ENCODE results near the gene ERICH3.

The ERICH3 gene

DNA sequence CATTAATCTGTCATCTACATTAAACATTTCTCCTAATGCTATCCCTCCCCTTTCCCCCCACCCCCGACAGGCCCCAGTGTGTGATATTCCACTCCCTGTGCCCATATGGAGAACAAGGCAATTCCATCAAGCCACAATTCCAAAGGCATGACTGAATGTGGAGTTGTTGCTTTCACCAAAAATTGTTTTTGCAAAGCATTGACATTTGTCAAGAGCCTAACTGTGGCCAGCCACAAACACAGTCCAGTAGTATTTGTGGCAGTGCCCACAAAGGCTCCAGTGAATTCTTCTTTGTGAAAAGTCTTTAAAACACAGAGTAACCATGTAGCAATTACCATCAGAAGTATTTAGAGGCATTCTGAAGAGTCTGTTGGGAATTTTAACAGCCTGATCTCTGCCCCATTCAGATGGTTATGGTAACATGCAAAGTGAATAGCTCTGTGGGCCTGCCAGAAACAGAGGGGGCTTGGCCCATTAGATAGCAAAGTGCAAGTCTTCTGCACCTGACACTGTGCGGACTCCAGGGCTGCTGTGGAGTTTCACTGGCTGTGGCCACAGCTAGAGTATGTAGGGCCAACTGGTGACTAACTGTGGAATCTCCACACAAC, 149.6 kb downstream of the ERICH3 start:
- TF ChIP-seq, protein P1, sequence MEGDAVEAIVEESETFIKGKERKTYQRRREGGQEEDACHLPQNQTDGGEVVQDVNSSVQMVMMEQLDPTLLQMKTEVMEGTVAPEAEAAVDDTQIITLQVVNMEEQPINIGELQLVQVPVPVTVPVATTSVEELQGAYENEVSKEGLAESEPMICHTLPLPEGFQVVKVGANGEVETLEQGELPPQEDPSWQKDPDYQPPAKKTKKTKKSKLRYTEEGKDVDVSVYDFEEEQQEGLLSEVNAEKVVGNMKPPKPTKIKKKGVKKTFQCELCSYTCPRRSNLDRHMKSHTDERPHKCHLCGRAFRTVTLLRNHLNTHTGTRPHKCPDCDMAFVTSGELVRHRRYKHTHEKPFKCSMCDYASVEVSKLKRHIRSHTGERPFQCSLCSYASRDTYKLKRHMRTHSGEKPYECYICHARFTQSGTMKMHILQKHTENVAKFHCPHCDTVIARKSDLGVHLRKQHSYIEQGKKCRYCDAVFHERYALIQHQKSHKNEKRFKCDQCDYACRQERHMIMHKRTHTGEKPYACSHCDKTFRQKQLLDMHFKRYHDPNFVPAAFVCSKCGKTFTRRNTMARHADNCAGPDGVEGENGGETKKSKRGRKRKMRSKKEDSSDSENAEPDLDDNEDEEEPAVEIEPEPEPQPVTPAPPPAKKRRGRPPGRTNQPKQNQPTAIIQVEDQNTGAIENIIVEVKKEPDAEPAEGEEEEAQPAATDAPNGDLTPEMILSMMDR (IDR thresholded peaks at IDR 0.05; ENCODE audit: control extremely low read depth, extremely low read depth, low read depth, missing control alignments): no peak
- CTCF ChIA-PET: interaction anchor here (1.7 kb wide), 1 partner anchor 20 kb away, joined by 8 read pairs; no protein-coding TSS in a partner anchor
- POLR2A ChIA-PET: no interaction called here

DNA sequence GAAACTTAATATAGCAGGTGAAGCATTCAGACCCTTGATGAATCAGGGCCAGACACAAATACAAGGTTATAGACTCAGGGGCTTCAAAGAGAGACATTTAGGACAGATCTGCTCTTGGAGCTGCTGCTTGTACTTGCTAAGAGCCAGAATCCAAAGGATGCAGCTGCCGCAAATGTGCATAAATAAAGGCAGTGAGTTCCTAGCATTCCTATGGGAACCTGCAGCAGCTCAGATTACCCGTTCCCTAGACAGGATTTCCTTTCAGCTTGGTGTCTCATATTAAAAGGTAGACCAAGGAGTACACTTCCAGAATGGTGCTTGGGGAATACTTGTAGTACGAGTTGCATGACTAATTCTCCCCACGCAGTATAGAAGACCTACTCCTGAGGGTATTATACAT, 151.4 kb downstream of the ERICH3 start:
- ChIA-PET POLR2A (no interaction called here), CTCF (interaction anchor here (1.8 kb wide), 1 partner anchor 10 kb away, joined by 6 read pairs; the partner anchor contains the start of gene LRRC53)
- TF ChIP-seq, protein P1 (IDR thresholded peaks at IDR 0.05; ENCODE audit: control extremely low read depth, extremely low read depth, low read depth, missing control alignments): no peak
- no peak for DNase-seq (ENCODE audit: extremely low spot score)

More for the DNA sequence above, 149.6 kb downstream of the ERICH3 start:
- no peak for DNase-seq (ENCODE audit: extremely low spot score)

All from GM10248 (cell line).